SK-N-SH (cell line): ENCODE results near the gene TNRC6C. TPM values are rescaled to one million over a fixed set of nuclear protein-coding genes. Genes with fewer than 3 reads are reported as not detected.

Source experiments
- RFX5 ChIP-seq: IDR thresholded peaks from 2 replicates; pipeline ENCODE4 v1.6.1; 2012; ENCODE audit warnings: mild to moderate bottlenecking, improper control_type of control experiment, low read length
- SIN3A ChIP-seq: IDR thresholded peaks from 2 replicates; pipeline ENCODE4 v1.6.1; 2012; ENCODE audit warnings: low read depth, mild to moderate bottlenecking, low read length, moderate library complexity, borderline replicate concordance
- polyA plus RNA-seq, 3 experiments: library from polyadenylated mRNA; depleted of rRNA; stranded (reverse); fragments of >200 nt; gene quantifications; 2 replicates each; pipeline ENCODE4 v1.2.3, GENCODE V29; 2012
- small RNA-seq, 7 experiments: library from RNA; depleted of rRNA; stranded (forward); fragments of <200 nt; gene quantifications; one replicate each; pipeline ENCODE3, GENCODE V24; 2012
- TF ChIP-seq, protein P1 (sequence below): fragments of 200-600 bp; sonication (generic); IDR thresholded peaks from 2 replicates; pipeline ENCODE4 v1.6.1; 2017; ENCODE audit warnings: antibody characterized with exemption, mild to moderate bottlenecking, moderate library complexity

The TNRC6C gene
- polyA plus RNA-seq, 1 of the 3 experiments (the other 2 are of a cell fraction), result 2.2 TPM

DNA sequence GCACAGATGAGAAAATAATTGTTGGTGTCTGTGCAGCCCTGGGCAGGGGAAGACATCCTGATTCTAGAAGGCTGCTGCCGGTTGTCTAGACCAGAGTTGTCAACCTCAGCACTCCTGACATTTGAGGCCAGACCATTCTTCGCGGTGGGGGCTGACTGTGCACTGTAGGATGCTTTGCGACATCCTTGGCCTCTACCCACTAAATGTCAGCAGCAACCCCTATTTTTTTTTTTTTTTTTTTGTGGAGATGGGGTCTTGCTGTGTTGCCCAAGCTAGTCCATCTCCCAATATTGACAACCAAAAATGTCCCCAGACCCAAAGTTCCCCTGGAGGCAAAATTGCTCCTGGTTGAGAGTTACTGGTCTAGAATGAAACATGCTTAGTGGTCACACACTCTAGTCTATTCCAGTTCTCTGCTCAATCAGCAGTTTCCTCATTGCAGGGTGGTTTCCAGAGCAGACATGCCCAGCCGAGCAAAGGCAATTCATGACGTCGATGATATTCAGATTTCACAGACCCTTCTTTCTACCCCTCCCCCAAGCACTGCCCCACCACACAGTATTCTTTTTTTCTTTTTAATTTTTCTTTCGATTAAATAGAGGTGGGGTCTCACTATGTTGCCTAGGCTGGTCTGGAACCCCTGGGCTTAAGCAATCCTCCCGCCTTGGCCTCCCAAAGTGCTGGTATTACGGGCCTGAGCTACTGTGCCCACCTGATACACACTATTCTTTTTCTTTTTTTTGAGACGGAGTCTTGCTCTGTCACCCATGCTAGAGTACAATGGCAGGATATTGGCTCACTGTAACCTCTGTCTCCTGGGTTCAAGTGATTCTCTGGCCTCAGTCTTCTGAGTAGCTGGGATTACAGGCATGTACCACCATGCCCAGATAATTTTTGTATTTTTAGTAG lies 196.7 kb downstream of the TNRC6C start (continued):
- TF ChIP-seq, protein P1, sequence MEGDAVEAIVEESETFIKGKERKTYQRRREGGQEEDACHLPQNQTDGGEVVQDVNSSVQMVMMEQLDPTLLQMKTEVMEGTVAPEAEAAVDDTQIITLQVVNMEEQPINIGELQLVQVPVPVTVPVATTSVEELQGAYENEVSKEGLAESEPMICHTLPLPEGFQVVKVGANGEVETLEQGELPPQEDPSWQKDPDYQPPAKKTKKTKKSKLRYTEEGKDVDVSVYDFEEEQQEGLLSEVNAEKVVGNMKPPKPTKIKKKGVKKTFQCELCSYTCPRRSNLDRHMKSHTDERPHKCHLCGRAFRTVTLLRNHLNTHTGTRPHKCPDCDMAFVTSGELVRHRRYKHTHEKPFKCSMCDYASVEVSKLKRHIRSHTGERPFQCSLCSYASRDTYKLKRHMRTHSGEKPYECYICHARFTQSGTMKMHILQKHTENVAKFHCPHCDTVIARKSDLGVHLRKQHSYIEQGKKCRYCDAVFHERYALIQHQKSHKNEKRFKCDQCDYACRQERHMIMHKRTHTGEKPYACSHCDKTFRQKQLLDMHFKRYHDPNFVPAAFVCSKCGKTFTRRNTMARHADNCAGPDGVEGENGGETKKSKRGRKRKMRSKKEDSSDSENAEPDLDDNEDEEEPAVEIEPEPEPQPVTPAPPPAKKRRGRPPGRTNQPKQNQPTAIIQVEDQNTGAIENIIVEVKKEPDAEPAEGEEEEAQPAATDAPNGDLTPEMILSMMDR, result no peak
- TF ChIP-seq RFX5 (no peak), SIN3A (no peak)
- TF ChIP-seq, all 33 proteins: peak for 0

Small RNA genes within 50 kb of the gene (small RNA-seq; reads per million reads assigned to genes)
- gene RNU1-80P (0 to 0.52 (median 0) reads per million in 7 experiments), gene RNU6-625P (0 to 0.52 (median 0) reads per million in 7 experiments)

Other genes starting within 250 kb of the TNRC6C start
- gene TMC6, start 170.1 kb downstream of the TNRC6C start, polyA plus RNA-seq (2012; rRNA removed), result 3.8 and 5.5 TPM in 2 replicates
- 0.15 and 0.18 TPM in 2 replicates for gene TMC8, start 172.1 kb downstream of the TNRC6C start, polyA plus RNA-seq (2012; rRNA removed)
- not detected in 2 replicates for gene C17orf99, start 187.7 kb downstream of the TNRC6C start, polyA plus RNA-seq (2012; rRNA removed)
- 160 and 181 TPM in 2 replicates for gene SYNGR2, start 209.9 kb downstream of the TNRC6C start, polyA plus RNA-seq (2012; rRNA removed)
- gene TK1, start 228.3 kb downstream of the TNRC6C start, polyA plus RNA-seq (2012; rRNA removed), result 70.7 and 112 TPM in 2 replicates
- gene AFMID, start 228.7 kb downstream of the TNRC6C start, polyA plus RNA-seq (2012; rRNA removed), result 44.4 and 59.0 TPM in 2 replicates